PC-9 (cell line): ENCODE data around the gene CUL3. TPM values are rescaled to one million over a fixed set of nuclear protein-coding genes. Genes with fewer than 3 reads are reported as not detected.

Experiments
- BruUV-seq: library from RNA; stranded (reverse); fragments of 400-500 nt; replicated peaks from 2 replicates; lab custom pipeline; 2021; lab: Mats Ljungman, UMichigan
- CTCF ChIA-PET: fragments of 300-600 bp; sonication (Branson Sonifier 250); formaldehyde crosslinking; loops from one replicate; lab custom pipeline; 2022; ENCODE audit warnings: antibody characterized with exemption; lab: Charles Lee
- POLR2A ChIA-PET: fragments of 300-600 bp; sonication (Branson Sonifier 250); formaldehyde crosslinking; loops from one replicate; lab custom pipeline; 2022; ENCODE audit warnings: antibody characterized with exemption; ENCODE audit not compliant: unreplicated experiment; lab: Charles Lee
- DNase-seq, 2 experiments: peaks; one replicate each; pipeline versions ENCODE4 v3.0.0 to v3.0.0-alpha.2; 2015 to 2022; ENCODE audit warnings: mixed read lengths in 1 of 2
- H2AFZ ChIP-seq: fragments of 200-600 bp; sonication (generic); 2 replicates; pipeline ENCODE4 v1.8.1; 2017; ENCODE audit warnings: antibody characterized with exemption
- H3F3A ChIP-seq: fragments of 200-600 bp; sonication (generic); 2 replicates; pipeline ENCODE4 v1.8.1; 2017; ENCODE audit warnings: antibody characterized with exemption, mild to moderate bottlenecking, low read depth; ENCODE audit not compliant: insufficient read depth
- H3K27ac ChIP-seq: fragments of 200-600 bp; sonication (generic); 2 replicates; pipeline ENCODE4 v1.6.1; 2016; ENCODE audit warnings: mixed run types
- H3K27me3 ChIP-seq: fragments of 200-600 bp; sonication (generic); 2 replicates; pipeline ENCODE4 v1.6.1; 2016; ENCODE audit warnings: low read depth, mixed run types; ENCODE audit not compliant: insufficient read depth
- H3K36me3 ChIP-seq: fragments of 200-600 bp; sonication (generic); 2 replicates; pipeline ENCODE4 v1.6.1; 2016; ENCODE audit warnings: low read depth, mixed run types
- H3K4me1 ChIP-seq: fragments of 200-600 bp; sonication (generic); replicated peaks from 2 replicates; pipeline ENCODE4 v1.6.1; 2016; ENCODE audit warnings: mixed run types; ENCODE audit not compliant: insufficient read depth
- H3K4me2 ChIP-seq: fragments of 200-600 bp; sonication (generic); 2 replicates; pipeline ENCODE4 v1.6.1; 2017; ENCODE audit warnings: mixed run types
- H3K4me3 ChIP-seq: fragments of 200-600 bp; sonication (generic); 2 replicates; pipeline ENCODE4 v1.6.1; 2016; ENCODE audit warnings: mixed run types
- H3K79me2 ChIP-seq: fragments of 200-600 bp; sonication (generic); 2 replicates; pipeline ENCODE4 v1.6.1; 2017; ENCODE audit warnings: low read depth, mixed run types
- H3K9me2 ChIP-seq: fragments of 200-600 bp; sonication (generic); 2 replicates; pipeline ENCODE4 v1.8.1; 2017; ENCODE audit warnings: mild to moderate bottlenecking; ENCODE audit not compliant: insufficient read depth
- H3K9me3 ChIP-seq: fragments of 200-600 bp; sonication (generic); 2 replicates; pipeline ENCODE4 v1.8.1; 2016; ENCODE audit warnings: low read depth; ENCODE audit not compliant: insufficient read depth
- H4K20me1 ChIP-seq: fragments of 200-600 bp; sonication (generic); 2 replicates; pipeline ENCODE4 v1.8.1; 2017; ENCODE audit not compliant: insufficient read depth
- EZH2 ChIP-seq: fragments of 200-600 bp; sonication (generic); IDR thresholded peaks from 2 replicates; pipeline ENCODE4 v1.8.0; 2017; ENCODE audit warnings: antibody characterized with exemption, low read depth
- intact Hi-C: fragments of 100-400 bp; cut with micrococcal nuclease; formaldehyde crosslinking; loops from one replicate; pipeline ENCODE4 v1.10.0; 2022; ENCODE audit not compliant: unreplicated experiment
- total RNA-seq: library from RNA; stranded (reverse); gene quantifications from 2 replicates; pipeline ENCODE4 v1.2.3, GENCODE V29; 2021
- TF ChIP-seq, protein P1 (sequence below): fragments of 200-600 bp; sonication (generic); conservative IDR thresholded peaks from 2 replicates; pipeline ENCODE4 v1.6.1; 2017; ENCODE audit warnings: mixed run types, antibody characterized with exemption, mild to moderate bottlenecking, moderate library complexity

The CUL3 gene
- total RNA-seq, 1 experiment from 2014 or later = 200 TPM

DNA sequence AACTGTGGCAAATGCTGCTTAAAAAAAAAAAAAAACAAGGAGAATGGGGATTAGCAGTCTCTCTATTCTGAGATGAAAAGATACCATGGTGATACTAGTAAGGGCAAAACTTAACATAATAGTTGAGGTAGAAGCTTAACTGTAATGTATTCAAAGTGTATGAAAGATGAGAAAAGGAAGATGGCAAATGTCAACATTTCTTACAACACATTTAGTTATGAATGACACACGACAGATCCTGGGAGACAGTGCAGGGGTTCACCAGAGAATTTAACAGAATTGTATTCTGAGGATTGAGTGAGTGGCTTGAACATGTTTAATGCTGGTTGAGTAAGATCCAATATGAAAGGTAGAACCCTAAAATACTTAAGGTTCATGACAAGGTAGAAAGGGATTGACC, 52.7 kb downstream of the CUL3 start:
- H3K4me2 ChIP-seq = no peak overlapping the region
- DNase-seq = no peak
- no peak for TF ChIP-seq EZH2
- TF ChIP-seq, protein P1, sequence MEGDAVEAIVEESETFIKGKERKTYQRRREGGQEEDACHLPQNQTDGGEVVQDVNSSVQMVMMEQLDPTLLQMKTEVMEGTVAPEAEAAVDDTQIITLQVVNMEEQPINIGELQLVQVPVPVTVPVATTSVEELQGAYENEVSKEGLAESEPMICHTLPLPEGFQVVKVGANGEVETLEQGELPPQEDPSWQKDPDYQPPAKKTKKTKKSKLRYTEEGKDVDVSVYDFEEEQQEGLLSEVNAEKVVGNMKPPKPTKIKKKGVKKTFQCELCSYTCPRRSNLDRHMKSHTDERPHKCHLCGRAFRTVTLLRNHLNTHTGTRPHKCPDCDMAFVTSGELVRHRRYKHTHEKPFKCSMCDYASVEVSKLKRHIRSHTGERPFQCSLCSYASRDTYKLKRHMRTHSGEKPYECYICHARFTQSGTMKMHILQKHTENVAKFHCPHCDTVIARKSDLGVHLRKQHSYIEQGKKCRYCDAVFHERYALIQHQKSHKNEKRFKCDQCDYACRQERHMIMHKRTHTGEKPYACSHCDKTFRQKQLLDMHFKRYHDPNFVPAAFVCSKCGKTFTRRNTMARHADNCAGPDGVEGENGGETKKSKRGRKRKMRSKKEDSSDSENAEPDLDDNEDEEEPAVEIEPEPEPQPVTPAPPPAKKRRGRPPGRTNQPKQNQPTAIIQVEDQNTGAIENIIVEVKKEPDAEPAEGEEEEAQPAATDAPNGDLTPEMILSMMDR = no peak
- intact Hi-C loops = no loop called here
- peaks cover 36% of the 10 kb centered on the region for H3F3A ChIP-seq
- ChIA-PET POLR2A (no interaction called here), CTCF (no interaction called here)
- no peak overlapping the region for H3K27ac ChIP-seq
- no peak overlapping the region for H2AFZ ChIP-seq
- peaks cover 68% of the 10 kb centered on the region for H4K20me1 ChIP-seq
- H3K9me3 ChIP-seq = no peaks in the 10 kb centered on the region
- H3K4me1 ChIP-seq = no peaks in the 10 kb centered on the region
- H3K9me2 ChIP-seq = no peaks in the 10 kb centered on the region
- H3K4me3 ChIP-seq = no peak overlapping the region
- H3K27me3 ChIP-seq = no peaks in the 10 kb centered on the region
- H3K36me3 ChIP-seq = peaks cover 51% of the 10 kb centered on the region
- H3K79me2 ChIP-seq = peaks cover 94% of the 10 kb centered on the region
- BruUV-seq = no TSS peak

DNA sequence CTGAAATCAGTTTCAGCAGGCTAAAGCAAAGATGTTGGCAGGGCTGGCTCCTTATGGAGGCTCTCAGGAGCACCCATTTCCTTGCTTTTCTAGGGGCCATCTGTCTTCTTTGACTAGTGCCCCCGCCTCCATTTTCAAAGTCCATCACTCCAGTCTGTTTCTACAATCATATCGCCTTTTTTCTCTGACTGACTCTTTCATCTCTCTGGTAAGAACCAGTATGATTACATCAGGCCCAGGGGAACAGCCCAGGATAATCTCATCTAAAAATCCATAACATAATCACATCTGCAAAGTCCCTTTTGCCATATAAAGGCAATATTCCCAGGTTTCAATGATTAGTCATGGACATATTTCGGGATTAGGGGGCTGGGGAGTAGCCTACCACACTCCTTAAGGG, 57.0 kb downstream of the CUL3 start:
- ChIA-PET CTCF (no interaction called here), POLR2A (interaction anchor here (0.7 kb wide), 1 partner anchor 572 kb away, joined by 5 read pairs; no protein-coding TSS in a partner anchor)
- DNase-seq = no peak
- Histone ChIP-seq H4K20me1 (peaks cover 60% of the 10 kb centered on the region), H3K9me3 (no peaks in the 10 kb centered on the region), H3K27me3 (no peaks in the 10 kb centered on the region), H3K4me3 (no peak overlapping the region), H3F3A (peaks cover 32% of the 10 kb centered on the region), H2AFZ (no peak overlapping the region), H3K27ac (no peak overlapping the region), H3K9me2 (no peaks in the 10 kb centered on the region), H3K79me2 (peaks cover 99% of the 10 kb centered on the region), H3K4me1 (no peaks in the 10 kb centered on the region; the same call in 1 of the 2 replicates), H3K36me3 (peaks cover 26% of the 10 kb centered on the region), H3K4me2 (no peak overlapping the region)
- TF ChIP-seq, protein P1 = no peak
- TF ChIP-seq EZH2 = no peak
- intact Hi-C loops = no loop called here
- no TSS peak for BruUV-seq

DNA sequence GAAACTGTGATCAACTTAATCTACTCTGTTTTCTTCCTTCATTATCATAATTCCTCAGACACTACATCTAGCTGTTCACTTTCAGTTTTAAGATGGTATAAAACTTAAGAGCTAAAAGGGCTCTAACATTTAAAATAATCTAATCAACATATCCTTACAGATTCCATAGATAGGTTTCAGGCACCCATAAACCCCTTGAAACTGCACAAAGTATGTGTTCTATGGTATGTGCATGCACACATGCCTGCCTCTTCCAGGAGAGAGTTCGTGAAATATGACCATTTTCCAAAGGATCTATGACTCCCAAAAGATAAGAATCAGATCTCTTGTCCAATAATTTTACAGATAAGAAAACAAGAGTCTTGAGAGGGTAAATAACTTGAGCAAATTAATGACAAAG, 59.4 kb downstream of the CUL3 start:
- TF ChIP-seq, protein P1 = no peak
- TF ChIP-seq EZH2 = no peak
- no peak overlapping the region for H2AFZ ChIP-seq
- peaks cover 99% of the 10 kb centered on the region for H3K79me2 ChIP-seq
- H4K20me1 ChIP-seq = peaks cover 47% of the 10 kb centered on the region
- no peak overlapping the region for H3K4me2 ChIP-seq
- peaks cover 32% of the 10 kb centered on the region for H3F3A ChIP-seq
- ChIA-PET POLR2A (no interaction called here), CTCF (no interaction called here)
- no peak overlapping the region for H3K27ac ChIP-seq
- peaks cover 9% of the 10 kb centered on the region for H3K4me1 ChIP-seq
- intact Hi-C loops = loop anchor here (2.0 kb wide), 1 partner anchor 15 kb away; no protein-coding TSS in a partner anchor
- no peaks in the 10 kb centered on the region for H3K27me3 ChIP-seq
- H3K9me2 ChIP-seq = no peaks in the 10 kb centered on the region
- H3K4me3 ChIP-seq = no peak overlapping the region
- H3K36me3 ChIP-seq = peaks cover 16% of the 10 kb centered on the region
- no peaks in the 10 kb centered on the region for H3K9me3 ChIP-seq
- no peak for DNase-seq
- no TSS peak for BruUV-seq
